GM23248 (cell line): ENCODE data around the gene TAS2R46. TPM values are rescaled to one million over a fixed set of nuclear protein-coding genes. Genes with fewer than 3 reads are reported as not detected.
"Not testable (repeated sequence)": the region's sequence is repeated elsewhere in the genome, so short reads cannot be mapped to it uniquely, and the experiment has no call there.

Source experiments
- DNase-seq: peaks from one replicate; pipeline ENCODE4 v3.0.0-alpha.2; 2015
- H2AFZ ChIP-seq: fragments of 200-600 bp; sonication (generic); 2 replicates; pipeline ENCODE4 v1.6.1; 2016; ENCODE audit warnings: antibody characterized with exemption
- H3F3A ChIP-seq: fragments of 200-600 bp; sonication (generic); 2 replicates; pipeline ENCODE4 v1.6.1; 2016; ENCODE audit warnings: mild to moderate bottlenecking, antibody characterized with exemption, mixed run types; ENCODE audit not compliant: insufficient read depth
- H3K27ac ChIP-seq: fragments of 200-600 bp; sonication (generic); 2 replicates; pipeline ENCODE4 v1.5.1; 2016; ENCODE audit warnings: mild to moderate bottlenecking
- H3K27me3 ChIP-seq: fragments of 200-600 bp; sonication (generic); replicated peaks from 2 replicates; pipeline ENCODE4 v1.6.1; 2016; ENCODE audit warnings: mild to moderate bottlenecking; ENCODE audit not compliant: insufficient read depth
- H3K36me3 ChIP-seq: fragments of 200-600 bp; sonication (generic); 2 replicates; pipeline ENCODE4 v1.6.1; 2016; ENCODE audit warnings: low read depth, mild to moderate bottlenecking
- H3K4me1 ChIP-seq: fragments of 200-600 bp; sonication (generic); 2 replicates; pipeline ENCODE4 v1.6.1; 2016; ENCODE audit warnings: mild to moderate bottlenecking; ENCODE audit not compliant: insufficient read depth
- H3K4me2 ChIP-seq: fragments of 200-600 bp; sonication (generic); one replicate; pipeline ENCODE4 v1.6.1; 2016; ENCODE audit warnings: mild to moderate bottlenecking; ENCODE audit not compliant: unreplicated experiment
- H3K4me3 ChIP-seq: fragments of 200-600 bp; sonication (generic); 2 replicates; pipeline ENCODE4 v1.5.1; 2016; ENCODE audit warnings: mild to moderate bottlenecking
- H3K79me2 ChIP-seq: fragments of 200-600 bp; sonication (generic); 2 replicates; pipeline ENCODE4 v1.6.1; 2016; ENCODE audit warnings: mild to moderate bottlenecking; ENCODE audit not compliant: insufficient read depth
- H3K9ac ChIP-seq: fragments of 200-600 bp; sonication (generic); 2 replicates; pipeline ENCODE4 v1.6.1; 2016; ENCODE audit warnings: mild to moderate bottlenecking
- H3K9me2 ChIP-seq: fragments of 200-600 bp; sonication (generic); 2 replicates; pipeline ENCODE4 v1.6.1; 2016; ENCODE audit warnings: mixed run types, mild to moderate bottlenecking, moderate library complexity; ENCODE audit not compliant: insufficient read depth
- H3K9me3 ChIP-seq: fragments of 200-600 bp; sonication (generic); one replicate; pipeline ENCODE4 v1.6.1; 2017; ENCODE audit warnings: low read depth
- H4K20me1 ChIP-seq: fragments of 200-600 bp; sonication (generic); 2 replicates; pipeline ENCODE4 v1.6.0; 2016; ENCODE audit not compliant: insufficient read depth
- EZH2 ChIP-seq: fragments of 200-600 bp; sonication (generic); IDR thresholded peaks from 2 replicates; pipeline ENCODE4 v1.6.1; 2018; ENCODE audit warnings: antibody characterized with exemption, mild to moderate bottlenecking; ENCODE audit not compliant: insufficient read depth, poor library complexity, severe bottlenecking
- EZH2phosphoT487 ChIP-seq: fragments of 200-600 bp; sonication (generic); IDR thresholded peaks from 2 replicates; pipeline ENCODE4 v1.6.1; 2018; ENCODE audit warnings: antibody characterized with exemption, moderate library complexity, mild to moderate bottlenecking, low read depth; ENCODE audit not compliant: insufficient read depth
- WGBS, 2 experiments: methylation state at CpG; one replicate each; pipeline ENCODE4 v1.1.6; 2015 to 2017; ENCODE audit warnings: low lambda C conversion rate in 2 of 2, low coverage in 1 of 2; ENCODE audit errors: missing lambda C conversion rate in 2 of 2; 5-methylcytosine and 5-hydroxymethylcytosine counted together
- in situ Hi-C: fragments of 300-500 bp; cut with MboI; formaldehyde crosslinking; loops from 2 replicates; pipeline ENCODE4 v1.15.0; 2020
- polyA plus RNA-seq: library from polyadenylated mRNA; unstranded; fragments of >200 nt; fragmentation: Nextera tagmentation; extraction: Ambion mirVana; gene quantifications from 2 replicates; pipeline ENCODE4 v1.2.1, GENCODE V29; 2016
- total RNA-seq: library from RNA; depleted of rRNA; stranded (reverse); fragments of >200 nt; shearing (Covaris generic); gene quantifications from 2 replicates; pipeline ENCODE4 v1.2.3, GENCODE V29; 2014; rRNA removed

The TAS2R46 gene
- total RNA-seq: not detected in 2 replicates
- polyA plus RNA-seq: not detected in 2 replicates

GRCh38 chr12:11062194-11062593 lies at the start of gene TAS2R46:
TAS2R46 (minus strand) TSS chr12:11062294; CDS start chr12:11062294, 0 bp downstream.
- H4K20me1 ChIP-seq, H3K4me1 ChIP-seq, H3K4me3 ChIP-seq, DNase-seq, H3K9me3 ChIP-seq, H3F3A ChIP-seq, H3K4me2 ChIP-seq, H2AFZ ChIP-seq, H3K27ac ChIP-seq, H3K9me2 ChIP-seq, H3K79me2 ChIP-seq, H3K27me3 ChIP-seq, H3K9ac ChIP-seq, H3K36me3 ChIP-seq, in situ Hi-C loops: not testable (repeated sequence)
- 95 to 100% methylated on average over 1 of the region's 1 CpG for WGBS, 2 experiments

- H3K9ac ChIP-seq, H3K4me1 ChIP-seq, DNase-seq, H3K9me2 ChIP-seq, in situ Hi-C loops, H3K27me3 ChIP-seq, H3K27ac ChIP-seq, H3K9me3 ChIP-seq, H4K20me1 ChIP-seq, H3K36me3 ChIP-seq, H3K4me2 ChIP-seq, H3F3A ChIP-seq, H2AFZ ChIP-seq, H3K4me3 ChIP-seq: not testable (repeated sequence)
- H3K79me2 ChIP-seq: peaks cover 96% of the 10 kb centered on the region
- 96 to 100% methylated on average over 1 of the region's 1 CpG for WGBS, 2 experiments
These were observed 49.1 kb upstream of the TAS2R46 start for GRCh38 chr12:11111213-11111612.

- DNase-seq: no peak
- no peaks in the 10 kb centered on the region for H4K20me1 ChIP-seq
- 95 to 96% methylated on average over 2 of the region's 2 CpGs for WGBS, 2 experiments
- no peaks in the 10 kb centered on the region for H3F3A ChIP-seq
- in situ Hi-C loops: no loop called here
- H3K9me2 ChIP-seq: no peaks in the 10 kb centered on the region
- no peak overlapping the region for H2AFZ ChIP-seq
- H3K9me3 ChIP-seq: no peaks in the 10 kb centered on the region
- H3K27me3 ChIP-seq: no peaks in the 10 kb centered on the region
- H3K79me2 ChIP-seq: peaks cover 86% of the 10 kb centered on the region
- no peak overlapping the region for H3K27ac ChIP-seq
- H3K4me3 ChIP-seq: no peak overlapping the region
- no peak overlapping the region for H3K9ac ChIP-seq
- TF ChIP-seq EZH2phosphoT487 (no peak), EZH2 (no peak)
- no peaks in the 10 kb centered on the region for H3K4me1 ChIP-seq
- H3K36me3 ChIP-seq: no peaks in the 10 kb centered on the region
- no peak overlapping the region for H3K4me2 ChIP-seq
These were observed 46.8 kb upstream of the TAS2R46 start for GRCh38 chr12:11108862-11109261.

- no peaks in the 10 kb centered on the region for H3K9me3 ChIP-seq
- H4K20me1 ChIP-seq: no peaks in the 10 kb centered on the region
- H3K27me3 ChIP-seq: no peaks in the 10 kb centered on the region
- DNase-seq: no peak
- no peak overlapping the region for H3K27ac ChIP-seq
- no peak overlapping the region for H2AFZ ChIP-seq
- H3K9ac ChIP-seq: no peak overlapping the region
- H3F3A ChIP-seq: no peaks in the 10 kb centered on the region
- no peaks in the 10 kb centered on the region for H3K36me3 ChIP-seq
- no peaks in the 10 kb centered on the region for H3K4me1 ChIP-seq
- no peak overlapping the region for H3K4me2 ChIP-seq
- no peak overlapping the region for H3K4me3 ChIP-seq
- H3K9me2 ChIP-seq: no peaks in the 10 kb centered on the region
- TF ChIP-seq EZH2 (no peak), EZH2phosphoT487 (no peak)
- peaks cover 77% of the 10 kb centered on the region for H3K79me2 ChIP-seq
- in situ Hi-C loops: no loop called here
- 97 to 100% methylated on average over 1 of the region's 1 CpG for WGBS, 2 experiments
These were observed 45.6 kb upstream of the TAS2R46 start for GRCh38 chr12:11107719-11108118.

GRCh38 chr12:11106288-11106687 lies 44.2 kb upstream of the TAS2R46 start:
- 93 to 98% methylated on average over 2 of the region's 2 CpGs for WGBS, 2 experiments
- Histone ChIP-seq H4K20me1 (no peaks in the 10 kb centered on the region), H3K9me2 (no peaks in the 10 kb centered on the region), H3K79me2 (peaks cover 64% of the 10 kb centered on the region), H3K27me3 (no peaks in the 10 kb centered on the region), H3F3A (no peaks in the 10 kb centered on the region), H3K27ac (no peak overlapping the region), H3K9ac (no peak overlapping the region), H3K36me3 (no peaks in the 10 kb centered on the region), H3K4me1 (no peaks in the 10 kb centered on the region), H3K4me2 (no peak overlapping the region), H3K4me3 (no peak overlapping the region), H3K9me3 (no peaks in the 10 kb centered on the region), H2AFZ (no peak overlapping the region)
- in situ Hi-C loops: no loop called here
- no peak for TF ChIP-seq EZH2phosphoT487
- no peak for TF ChIP-seq EZH2
- DNase-seq: no peak
